ENCODE results near the gene SF3A1. TPM values are rescaled to one million over a fixed set of nuclear protein-coding genes. Genes with fewer than 3 reads are reported as not detected.

Gene SF3A1
- total RNA-seq, 1 experiment from 2014 or later: 230 TPM

DNA sequence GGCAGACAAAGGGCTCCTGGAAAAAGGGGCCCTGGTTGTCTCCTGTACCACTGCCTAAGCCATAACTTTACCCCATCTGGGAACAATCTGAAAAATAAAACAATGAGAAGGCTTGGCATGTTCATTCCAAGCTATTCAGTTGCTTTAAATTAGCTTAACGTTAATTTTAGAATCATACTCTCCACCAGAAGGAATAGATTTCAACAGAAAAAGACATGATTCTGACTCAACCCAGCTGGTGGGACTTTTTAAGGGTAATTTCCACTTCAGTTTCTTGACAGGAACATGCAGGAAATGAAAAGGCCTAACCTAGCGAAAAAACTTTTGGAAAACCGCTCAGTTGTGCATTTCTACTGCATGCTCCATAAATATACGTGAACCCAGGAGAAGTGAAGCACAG lies 7.9 kb downstream of the SF3A1 start:
- intact Hi-C loops (cut with micrococcal nuclease): no loop called here
- H3K4me2 ChIP-seq (ENCODE audit: low read length): no peak overlapping the region
- H3K79me2 ChIP-seq (ENCODE audit: insufficient read depth, low read length): peaks cover 92% of the 10 kb centered on the region
- POLR2A ChIA-PET: no interaction called here
- H3K27ac ChIP-seq (ENCODE audit: low read depth, low read length): no peak overlapping the region
- CTCF ChIA-PET: no interaction called here
- no TSS peak for BruUV-seq (replicated peaks)
- ATAC-seq: no peak
- H2AFZ ChIP-seq (ENCODE audit: low read depth, low read length, poor library complexity, severe bottlenecking): no peak overlapping the region
- H3K4me3 ChIP-seq (replicated peaks in 1 of 2; ENCODE audit: low read depth in 1 of 2, low read length in 2 of 2): no peak overlapping the region
- RAD21 ChIA-PET (ENCODE audit: low non-redundant PET in 1 of 2, low total read pairs in 2 of 2, uncharacterized antibody in 2 of 2, unreplicated experiment in 2 of 2): no interaction called here
- H3K36me3 ChIP-seq (ENCODE audit: control insufficient read depth in 1 of 2, insufficient read depth in 2 of 2, low read length in 2 of 2): peaks cover 68 to 73% of the 10 kb centered on the region in 2 experiments
- no peaks in the 10 kb centered on the region for H3K4me1 ChIP-seq (ENCODE audit: control insufficient read depth in 1 of 2, insufficient read depth in 2 of 2, low read length in 2 of 2)
- DNase-seq (ENCODE audit: low read depth, low spot score): no peak
- TF ChIP-seq ZFX (IDR thresholded peaks at IDR 0.05): no peak
- TF ChIP-seq ELF1 (IDR thresholded peaks at IDR 0.05; ENCODE audit: borderline replicate concordance, low read depth): no peak
- no peak for TF ChIP-seq SP1 (IDR thresholded peaks at IDR 0.05; ENCODE audit: low read depth)
- TF ChIP-seq, protein P1, sequence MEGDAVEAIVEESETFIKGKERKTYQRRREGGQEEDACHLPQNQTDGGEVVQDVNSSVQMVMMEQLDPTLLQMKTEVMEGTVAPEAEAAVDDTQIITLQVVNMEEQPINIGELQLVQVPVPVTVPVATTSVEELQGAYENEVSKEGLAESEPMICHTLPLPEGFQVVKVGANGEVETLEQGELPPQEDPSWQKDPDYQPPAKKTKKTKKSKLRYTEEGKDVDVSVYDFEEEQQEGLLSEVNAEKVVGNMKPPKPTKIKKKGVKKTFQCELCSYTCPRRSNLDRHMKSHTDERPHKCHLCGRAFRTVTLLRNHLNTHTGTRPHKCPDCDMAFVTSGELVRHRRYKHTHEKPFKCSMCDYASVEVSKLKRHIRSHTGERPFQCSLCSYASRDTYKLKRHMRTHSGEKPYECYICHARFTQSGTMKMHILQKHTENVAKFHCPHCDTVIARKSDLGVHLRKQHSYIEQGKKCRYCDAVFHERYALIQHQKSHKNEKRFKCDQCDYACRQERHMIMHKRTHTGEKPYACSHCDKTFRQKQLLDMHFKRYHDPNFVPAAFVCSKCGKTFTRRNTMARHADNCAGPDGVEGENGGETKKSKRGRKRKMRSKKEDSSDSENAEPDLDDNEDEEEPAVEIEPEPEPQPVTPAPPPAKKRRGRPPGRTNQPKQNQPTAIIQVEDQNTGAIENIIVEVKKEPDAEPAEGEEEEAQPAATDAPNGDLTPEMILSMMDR (IDR thresholded peaks at IDR 0.05 in 2 of 3, conservative IDR thresholded peaks at IDR 0.05 in 1 of 3; ENCODE audit: borderline replicate concordance in 1 of 3, insufficient read depth in 1 of 3, low read depth in 2 of 3, low read length in 2 of 3): no peak
- TF ChIP-seq, protein P2, sequence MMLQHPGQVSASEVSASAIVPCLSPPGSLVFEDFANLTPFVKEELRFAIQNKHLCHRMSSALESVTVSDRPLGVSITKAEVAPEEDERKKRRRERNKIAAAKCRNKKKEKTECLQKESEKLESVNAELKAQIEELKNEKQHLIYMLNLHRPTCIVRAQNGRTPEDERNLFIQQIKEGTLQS (IDR thresholded peaks at IDR 0.05): no peak
- no peak overlapping the region for H3K9ac ChIP-seq (ENCODE audit: low read length)
- H3K9me3 ChIP-seq (ENCODE audit: control insufficient read depth in 1 of 2, insufficient read depth in 1 of 2, low read depth in 1 of 2, low read length in 2 of 2): no peaks in the 10 kb centered on the region
- no peaks in the 10 kb centered on the region for H3K9me2 ChIP-seq (ENCODE audit: insufficient read depth)
- H3K27me3 ChIP-seq (ENCODE audit: insufficient read depth, low read length): no peaks in the 10 kb centered on the region
- H4K20me1 ChIP-seq (ENCODE audit: insufficient read depth): no peaks in the 10 kb centered on the region

DNA sequence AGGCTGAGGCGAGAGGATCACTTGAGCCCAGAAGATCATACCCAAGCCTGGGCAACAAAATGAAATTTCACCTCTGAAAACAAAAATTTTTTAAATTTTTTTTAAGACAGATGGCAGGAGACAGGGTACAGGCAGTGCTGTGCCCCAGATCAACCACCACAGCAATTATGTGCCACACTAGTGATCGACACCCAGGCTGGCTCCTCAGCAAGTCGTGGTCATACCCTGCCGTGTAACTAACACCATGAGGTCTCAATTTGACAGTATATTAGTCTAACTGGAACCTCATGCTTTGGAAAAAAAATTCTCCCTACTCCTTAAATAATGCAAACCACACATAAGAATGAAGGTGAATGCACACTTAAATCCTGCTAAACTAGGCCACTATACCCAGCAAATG lies 8.3 kb downstream of the SF3A1 start:
- intact Hi-C loops (cut with micrococcal nuclease): no loop called here
- ChIA-PET POLR2A (no interaction called here), RAD21 (ENCODE audit: low non-redundant PET in 1 of 2, low total read pairs in 2 of 2, uncharacterized antibody in 2 of 2, unreplicated experiment in 2 of 2) (no interaction called here), CTCF (no interaction called here)
- Histone ChIP-seq H3K9me3 (ENCODE audit: control insufficient read depth in 1 of 2, insufficient read depth in 1 of 2, low read depth in 1 of 2, low read length in 2 of 2) (no peaks in the 10 kb centered on the region), H3K4me2 (ENCODE audit: low read length) (no peak overlapping the region), H4K20me1 (ENCODE audit: insufficient read depth) (no peaks in the 10 kb centered on the region), H3K4me1 (ENCODE audit: control insufficient read depth in 1 of 2, insufficient read depth in 2 of 2, low read length in 2 of 2) (no peaks in the 10 kb centered on the region), H3K79me2 (ENCODE audit: insufficient read depth, low read length) (peaks cover 88% of the 10 kb centered on the region), H3K9me2 (ENCODE audit: insufficient read depth) (no peaks in the 10 kb centered on the region), H2AFZ (ENCODE audit: low read depth, low read length, poor library complexity, severe bottlenecking) (no peak overlapping the region), H3K36me3 (ENCODE audit: control insufficient read depth in 1 of 2, insufficient read depth in 2 of 2, low read length in 2 of 2) (peaks cover 72 to 77% of the 10 kb centered on the region in 2 experiments), H3K27ac (ENCODE audit: low read depth, low read length) (no peak overlapping the region), H3K9ac (ENCODE audit: low read length) (no peak overlapping the region), H3K27me3 (ENCODE audit: insufficient read depth, low read length) (no peaks in the 10 kb centered on the region), H3K4me3 (replicated peaks in 1 of 2; ENCODE audit: low read depth in 1 of 2, low read length in 2 of 2) (no peak overlapping the region)
- ATAC-seq (no peak), DNase-seq (ENCODE audit: low read depth, low spot score) (no peak)
- BruUV-seq (replicated peaks): no TSS peak
- TF ChIP-seq SIN3A (IDR thresholded peaks at IDR 0.05; ENCODE audit: low read depth) (no peak), EGR1 (IDR thresholded peaks at IDR 0.05; ENCODE audit: low read depth) (no peak), EZH2 (IDR thresholded peaks at IDR 0.05) (no peak), FOSL1 (IDR thresholded peaks at IDR 0.05; ENCODE audit: low read depth) (no peak), YY1 (IDR thresholded peaks at IDR 0.05; ENCODE audit: extremely low read depth, insufficient replicate concordance, low read depth, low read length) (no peak), TCF7L2 (IDR thresholded peaks at IDR 0.05; ENCODE audit: borderline replicate concordance, extremely low read depth, insufficient read depth, insufficient read length) (no peak), SRF (IDR thresholded peaks at IDR 0.05; ENCODE audit: low read depth) (no peak)
- TF ChIP-seq, protein P3, sequence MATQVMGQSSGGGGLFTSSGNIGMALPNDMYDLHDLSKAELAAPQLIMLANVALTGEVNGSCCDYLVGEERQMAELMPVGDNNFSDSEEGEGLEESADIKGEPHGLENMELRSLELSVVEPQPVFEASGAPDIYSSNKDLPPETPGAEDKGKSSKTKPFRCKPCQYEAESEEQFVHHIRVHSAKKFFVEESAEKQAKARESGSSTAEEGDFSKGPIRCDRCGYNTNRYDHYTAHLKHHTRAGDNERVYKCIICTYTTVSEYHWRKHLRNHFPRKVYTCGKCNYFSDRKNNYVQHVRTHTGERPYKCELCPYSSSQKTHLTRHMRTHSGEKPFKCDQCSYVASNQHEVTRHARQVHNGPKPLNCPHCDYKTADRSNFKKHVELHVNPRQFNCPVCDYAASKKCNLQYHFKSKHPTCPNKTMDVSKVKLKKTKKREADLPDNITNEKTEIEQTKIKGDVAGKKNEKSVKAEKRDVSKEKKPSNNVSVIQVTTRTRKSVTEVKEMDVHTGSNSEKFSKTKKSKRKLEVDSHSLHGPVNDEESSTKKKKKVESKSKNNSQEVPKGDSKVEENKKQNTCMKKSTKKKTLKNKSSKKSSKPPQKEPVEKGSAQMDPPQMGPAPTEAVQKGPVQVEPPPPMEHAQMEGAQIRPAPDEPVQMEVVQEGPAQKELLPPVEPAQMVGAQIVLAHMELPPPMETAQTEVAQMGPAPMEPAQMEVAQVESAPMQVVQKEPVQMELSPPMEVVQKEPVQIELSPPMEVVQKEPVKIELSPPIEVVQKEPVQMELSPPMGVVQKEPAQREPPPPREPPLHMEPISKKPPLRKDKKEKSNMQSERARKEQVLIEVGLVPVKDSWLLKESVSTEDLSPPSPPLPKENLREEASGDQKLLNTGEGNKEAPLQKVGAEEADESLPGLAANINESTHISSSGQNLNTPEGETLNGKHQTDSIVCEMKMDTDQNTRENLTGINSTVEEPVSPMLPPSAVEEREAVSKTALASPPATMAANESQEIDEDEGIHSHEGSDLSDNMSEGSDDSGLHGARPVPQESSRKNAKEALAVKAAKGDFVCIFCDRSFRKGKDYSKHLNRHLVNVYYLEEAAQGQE (IDR thresholded peaks at IDR 0.05; ENCODE audit: low read depth): no peak
- TF ChIP-seq, protein P4, sequence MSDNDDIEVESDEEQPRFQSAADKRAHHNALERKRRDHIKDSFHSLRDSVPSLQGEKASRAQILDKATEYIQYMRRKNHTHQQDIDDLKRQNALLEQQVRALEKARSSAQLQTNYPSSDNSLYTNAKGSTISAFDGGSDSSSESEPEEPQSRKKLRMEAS (IDR thresholded peaks at IDR 0.05): no peak
